GM12872 (cell line): ENCODE measurements around the gene YTHDC2.

ENCODE experiments used
- CTCF ChIP-seq: IDR thresholded peaks from 3 replicates; pipeline ENCODE4 v1.5.1; 2011; ENCODE audit warnings: low read depth, mild to moderate bottlenecking, low read length, moderate library complexity; ENCODE audit not compliant: insufficient read depth

The YTHDC2 gene

GRCh38 chr5:113513384-113514288 is at the start of gene YTHDC2:
Gene YTHDC2, plus strand, starts transcription at chr5:113513694. Its CDS starts 202 bp downstream, at chr5:113513896.
- peak; percentile 33; the same call in 2 of the 3 replicates for TF ChIP-seq CTCF

- no peak for TF ChIP-seq CTCF
These were observed 39.3 kb upstream of the YTHDC2 start for GRCh38 chr5:113474100-113474728.

DNA sequence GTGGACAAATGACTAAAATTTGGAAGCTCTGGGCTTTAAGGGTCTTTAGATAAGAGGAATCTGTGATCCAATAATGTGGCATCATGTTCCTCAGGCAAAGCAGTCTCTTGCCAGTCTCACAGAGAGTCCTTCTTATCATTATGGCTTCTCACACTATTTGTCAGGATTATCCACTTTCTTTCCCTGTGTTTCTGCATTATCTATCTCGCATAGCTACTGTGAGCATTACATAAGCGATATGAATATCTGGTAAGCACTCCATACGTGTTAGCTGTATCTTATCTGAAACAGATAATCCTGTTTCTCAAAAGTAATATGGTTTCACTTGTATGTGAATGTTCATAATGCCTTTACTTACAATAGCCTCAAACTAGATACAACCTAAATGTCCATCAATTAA is 34.8 kb upstream of the YTHDC2 start:
- no peak for TF ChIP-seq CTCF

DNA sequence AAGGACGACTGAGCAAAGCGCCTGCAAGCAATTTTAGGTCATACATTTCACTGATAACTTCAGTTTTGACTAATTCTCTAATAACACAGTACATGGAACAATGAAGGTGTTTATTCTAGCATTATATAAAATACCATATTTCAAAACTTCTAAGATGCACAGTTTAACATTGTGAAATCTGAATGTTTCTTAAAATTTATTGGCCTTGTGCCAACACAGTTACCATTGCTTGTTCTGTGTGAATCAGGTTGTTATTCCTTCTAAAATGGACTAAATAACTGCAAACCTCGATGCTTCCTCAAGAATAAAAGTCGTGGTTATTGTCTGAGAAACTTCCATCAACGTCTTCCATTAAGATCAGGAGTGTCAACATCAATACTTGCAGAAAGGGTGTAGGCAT is 33.3 kb upstream of the YTHDC2 start:
- no peak for TF ChIP-seq CTCF

GRCh38 chr5:113487416-113487780 is 26.1 kb upstream of the YTHDC2 start:
- no peak for TF ChIP-seq CTCF

DNA sequence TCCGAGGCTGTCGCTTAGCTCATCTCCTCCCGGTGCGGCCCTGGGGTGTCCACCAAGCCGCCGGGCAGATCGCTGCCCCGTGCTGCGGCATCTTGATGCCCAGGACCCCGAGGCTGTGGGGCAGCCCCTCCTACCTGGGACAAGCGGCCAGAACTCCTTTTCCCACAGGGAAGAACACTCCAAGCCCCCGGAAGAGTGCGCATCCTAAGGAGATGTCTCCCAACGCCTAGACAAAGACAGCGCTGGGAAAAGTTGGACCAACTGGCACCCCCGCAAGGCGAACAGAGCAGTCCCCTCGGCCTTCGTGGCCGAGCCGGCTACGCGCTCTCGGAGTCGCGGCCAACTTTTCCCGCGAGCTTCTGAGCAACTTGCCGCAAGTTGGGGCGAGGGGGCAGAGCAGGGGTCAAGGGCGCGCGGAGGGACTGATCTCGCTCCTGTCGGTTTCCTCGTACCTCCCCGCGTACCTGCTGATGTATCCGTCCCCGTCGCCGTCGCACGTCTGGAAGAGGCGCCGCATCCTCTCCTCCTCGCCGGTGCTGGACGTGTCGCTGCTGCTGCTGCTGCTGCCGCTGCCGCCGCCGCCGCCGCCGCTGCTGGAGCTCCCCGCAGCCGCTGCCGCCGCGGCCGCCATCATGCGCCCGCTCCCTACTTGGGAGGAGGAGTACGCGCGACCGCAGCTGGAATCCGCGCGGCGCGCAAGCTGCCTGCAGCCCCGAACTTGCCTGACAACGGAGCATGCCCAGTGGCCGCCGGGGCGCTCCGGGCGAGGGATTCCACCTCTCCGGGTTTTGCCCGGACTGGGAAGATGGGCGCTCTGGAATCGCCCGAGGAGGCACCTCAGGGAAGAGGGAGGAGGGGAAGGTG is 25.5 kb upstream of the YTHDC2 start, which contains the start of gene MCC:
Gene MCC, minus strand, starts transcription at position 673 of the 864 bp plus-strand sequence.
- no peak for TF ChIP-seq CTCF
